GM12878 (cell line): ENCODE data around the gene FBXO33.

Experiments used
- EZH2 ChIP-seq: IDR thresholded peaks from 2 replicates; pipeline ENCODE4 v1.6.1; 2012; ENCODE audit warnings: low read depth, mild to moderate bottlenecking, control low read depth, inconsistent platforms, low read length, borderline replicate concordance; ENCODE audit not compliant: control insufficient read depth
- FOXM1 ChIP-seq: IDR thresholded peaks from 2 replicates; pipeline ENCODE4 v1.6.1; 2012; ENCODE audit warnings: low read depth, mild to moderate bottlenecking, inconsistent platforms, low read length, moderate library complexity
- PAX8 ChIP-seq: fragments of 450-650 bp; IDR thresholded peaks from 2 replicates; pipeline ENCODE4 v1.6.1; 2017; ENCODE audit warnings: mild to moderate bottlenecking, moderate library complexity
- SP1 ChIP-seq: IDR thresholded peaks from one replicate; pipeline ENCODE4 v1.6.1; 2011; ENCODE audit warnings: low read depth, low read length
- TF ChIP-seq, protein P1 (sequence below): fragments of 450-650 bp; IDR thresholded peaks from 2 replicates; pipeline ENCODE4 v1.6.1; 2017; ENCODE audit warnings: mild to moderate bottlenecking
- TF ChIP-seq, protein P2 (sequence below), 3 experiments: IDR thresholded peaks in 2 of 3; conservative IDR thresholded peaks in 1 of 3; 2 replicates each; pipeline ENCODE4 v1.5.1; 2011; ENCODE audit warnings: low read depth in 3 of 3, low read length in 3 of 3, mild to moderate bottlenecking in 3 of 3, control low read depth in 2 of 3, moderate library complexity in 2 of 3, inconsistent platforms in 1 of 3, mixed read lengths in 1 of 3; ENCODE audit not compliant: control insufficient read depth in 2 of 3, insufficient read depth in 1 of 3; ENCODE audit errors: extremely low read depth in 1 of 3

GRCh38 chr14:39364509-39364908 lies 67.7 kb downstream of the FBXO33 start:
- TF ChIP-seq SP1, result no peak
- TF ChIP-seq, protein P1, sequence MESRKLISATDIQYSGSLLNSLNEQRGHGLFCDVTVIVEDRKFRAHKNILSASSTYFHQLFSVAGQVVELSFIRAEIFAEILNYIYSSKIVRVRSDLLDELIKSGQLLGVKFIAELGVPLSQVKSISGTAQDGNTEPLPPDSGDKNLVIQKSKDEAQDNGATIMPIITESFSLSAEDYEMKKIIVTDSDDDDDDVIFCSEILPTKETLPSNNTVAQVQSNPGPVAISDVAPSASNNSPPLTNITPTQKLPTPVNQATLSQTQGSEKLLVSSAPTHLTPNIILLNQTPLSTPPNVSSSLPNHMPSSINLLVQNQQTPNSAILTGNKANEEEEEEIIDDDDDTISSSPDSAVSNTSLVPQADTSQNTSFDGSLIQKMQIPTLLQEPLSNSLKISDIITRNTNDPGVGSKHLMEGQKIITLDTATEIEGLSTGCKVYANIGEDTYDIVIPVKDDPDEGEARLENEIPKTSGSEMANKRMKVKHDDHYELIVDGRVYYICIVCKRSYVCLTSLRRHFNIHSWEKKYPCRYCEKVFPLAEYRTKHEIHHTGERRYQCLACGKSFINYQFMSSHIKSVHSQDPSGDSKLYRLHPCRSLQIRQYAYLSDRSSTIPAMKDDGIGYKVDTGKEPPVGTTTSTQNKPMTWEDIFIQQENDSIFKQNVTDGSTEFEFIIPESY, result no peak
- no peak for TF ChIP-seq PAX8
- TF ChIP-seq, protein P2, sequence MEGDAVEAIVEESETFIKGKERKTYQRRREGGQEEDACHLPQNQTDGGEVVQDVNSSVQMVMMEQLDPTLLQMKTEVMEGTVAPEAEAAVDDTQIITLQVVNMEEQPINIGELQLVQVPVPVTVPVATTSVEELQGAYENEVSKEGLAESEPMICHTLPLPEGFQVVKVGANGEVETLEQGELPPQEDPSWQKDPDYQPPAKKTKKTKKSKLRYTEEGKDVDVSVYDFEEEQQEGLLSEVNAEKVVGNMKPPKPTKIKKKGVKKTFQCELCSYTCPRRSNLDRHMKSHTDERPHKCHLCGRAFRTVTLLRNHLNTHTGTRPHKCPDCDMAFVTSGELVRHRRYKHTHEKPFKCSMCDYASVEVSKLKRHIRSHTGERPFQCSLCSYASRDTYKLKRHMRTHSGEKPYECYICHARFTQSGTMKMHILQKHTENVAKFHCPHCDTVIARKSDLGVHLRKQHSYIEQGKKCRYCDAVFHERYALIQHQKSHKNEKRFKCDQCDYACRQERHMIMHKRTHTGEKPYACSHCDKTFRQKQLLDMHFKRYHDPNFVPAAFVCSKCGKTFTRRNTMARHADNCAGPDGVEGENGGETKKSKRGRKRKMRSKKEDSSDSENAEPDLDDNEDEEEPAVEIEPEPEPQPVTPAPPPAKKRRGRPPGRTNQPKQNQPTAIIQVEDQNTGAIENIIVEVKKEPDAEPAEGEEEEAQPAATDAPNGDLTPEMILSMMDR (IDR thresholded peaks at IDR 0.05 in 2 of 3, conservative IDR thresholded peaks at IDR 0.05 in 1 of 3; ENCODE audit: control insufficient read depth in 2 of 3, extremely low read depth in 1 of 3, insufficient read depth in 1 of 3, low read depth in 3 of 3, low read length in 3 of 3), result no peak
- TF ChIP-seq FOXM1, result no peak
- TF ChIP-seq EZH2, result no peak
